ENCODE measurements around the gene SWAP70.

DNA sequence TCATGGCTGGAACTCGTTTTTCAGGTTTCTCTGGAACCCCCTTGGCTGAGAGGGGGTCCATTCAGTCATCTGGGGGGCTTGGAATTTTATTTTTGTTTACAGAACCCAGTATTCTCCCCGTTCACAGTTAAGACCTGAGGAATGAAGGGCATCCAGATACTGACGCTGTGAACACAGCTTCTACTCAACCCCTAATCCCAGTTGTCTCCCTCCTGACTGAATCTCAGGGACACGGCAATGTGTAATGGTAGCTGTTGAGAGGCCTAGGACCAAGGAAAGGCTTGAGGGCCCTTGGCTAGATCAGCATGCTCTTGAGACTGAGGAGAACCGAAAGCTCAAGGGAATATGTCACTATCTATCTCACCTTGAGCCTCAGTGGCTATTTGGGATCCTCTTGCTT lies 113.6 kb downstream of the SWAP70 start:
- TF ChIP-seq, protein P1, sequence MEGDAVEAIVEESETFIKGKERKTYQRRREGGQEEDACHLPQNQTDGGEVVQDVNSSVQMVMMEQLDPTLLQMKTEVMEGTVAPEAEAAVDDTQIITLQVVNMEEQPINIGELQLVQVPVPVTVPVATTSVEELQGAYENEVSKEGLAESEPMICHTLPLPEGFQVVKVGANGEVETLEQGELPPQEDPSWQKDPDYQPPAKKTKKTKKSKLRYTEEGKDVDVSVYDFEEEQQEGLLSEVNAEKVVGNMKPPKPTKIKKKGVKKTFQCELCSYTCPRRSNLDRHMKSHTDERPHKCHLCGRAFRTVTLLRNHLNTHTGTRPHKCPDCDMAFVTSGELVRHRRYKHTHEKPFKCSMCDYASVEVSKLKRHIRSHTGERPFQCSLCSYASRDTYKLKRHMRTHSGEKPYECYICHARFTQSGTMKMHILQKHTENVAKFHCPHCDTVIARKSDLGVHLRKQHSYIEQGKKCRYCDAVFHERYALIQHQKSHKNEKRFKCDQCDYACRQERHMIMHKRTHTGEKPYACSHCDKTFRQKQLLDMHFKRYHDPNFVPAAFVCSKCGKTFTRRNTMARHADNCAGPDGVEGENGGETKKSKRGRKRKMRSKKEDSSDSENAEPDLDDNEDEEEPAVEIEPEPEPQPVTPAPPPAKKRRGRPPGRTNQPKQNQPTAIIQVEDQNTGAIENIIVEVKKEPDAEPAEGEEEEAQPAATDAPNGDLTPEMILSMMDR (IDR thresholded peaks at IDR 0.05; ENCODE audit: insufficient read depth, low read depth, low read length), result no peak
- no peak for TF ChIP-seq EZH2 (IDR thresholded peaks at IDR 0.05; ENCODE audit: insufficient read depth, low read length)

Measured in astrocyte (in vitro differentiated cells and primary cell).